Erythroblast (primary cell): Measurements from ENCODE around the gene MYL7.

ENCODE experiments used
- GATA1 ChIP-seq: IDR thresholded peaks from 2 replicates; pipeline ENCODE4 v1.6.1; 2011; ENCODE audit warnings: low read depth, mild to moderate bottlenecking, control low read depth, low read length, moderate library complexity
- POLR2A ChIP-seq: IDR thresholded peaks from 2 replicates; pipeline ENCODE4 v1.6.1; 2011; ENCODE audit warnings: mild to moderate bottlenecking, low read length

- TF ChIP-seq POLR2A = no peak
- TF ChIP-seq GATA1 = no peak
Observed at GRCh38 chr7:44188480-44189225, 47.5 kb upstream of the MYL7 start.
